WTC11 (cell line): Measurements from ENCODE around the gene TATDN3.

ENCODE experiments used
- ATF3 ChIP-seq: sonication (generic); formaldehyde crosslinking; conservative IDR thresholded peaks from 2 replicates; pipeline ENCODE4 v1.8.1; 2022; ENCODE audit warnings: mild to moderate bottlenecking, missing genetic modification reagents
- CTCF ChIP-seq: fragments of 200-600 bp; IDR thresholded peaks from 2 replicates; pipeline ENCODE4 v1.8.0; 2022; ENCODE audit warnings: antibody characterized with exemption
- E2F4 ChIP-seq: sonication (generic); formaldehyde crosslinking; IDR thresholded peaks from 2 replicates; pipeline ENCODE4 v1.8.1; 2022; ENCODE audit warnings: low read depth, mild to moderate bottlenecking, moderate library complexity, missing genetic modification reagents, borderline replicate concordance
- E2F5 ChIP-seq: sonication (generic); formaldehyde crosslinking; IDR thresholded peaks from 2 replicates; pipeline ENCODE4 v1.8.1; 2022; ENCODE audit warnings: mild to moderate bottlenecking, moderate library complexity, missing genetic modification reagents
- FOXP4 ChIP-seq: sonication (generic); formaldehyde crosslinking; IDR thresholded peaks from 2 replicates; pipeline ENCODE4 v1.8.0; 2022; ENCODE audit warnings: mild to moderate bottlenecking, missing genetic modification reagents
- IRF2 ChIP-seq: sonication (generic); formaldehyde crosslinking; IDR thresholded peaks from 2 replicates; pipeline ENCODE4 v1.8.0; 2022; ENCODE audit warnings: low read depth, missing genetic modification reagents, borderline replicate concordance
- MAX ChIP-seq: sonication (generic); formaldehyde crosslinking; IDR thresholded peaks from 2 replicates; pipeline ENCODE4 v1.8.0; 2022; ENCODE audit warnings: mild to moderate bottlenecking, missing genetic modification reagents
- MYBL2 ChIP-seq: sonication (generic); formaldehyde crosslinking; IDR thresholded peaks from 2 replicates; pipeline ENCODE4 v1.8.1; 2023; ENCODE audit warnings: mild to moderate bottlenecking, moderate library complexity, missing genetic modification reagents
- NR2C2 ChIP-seq: sonication (generic); formaldehyde crosslinking; IDR thresholded peaks from 2 replicates; pipeline ENCODE4 v1.8.0; 2022; ENCODE audit warnings: mild to moderate bottlenecking, missing genetic modification reagents
- PRRX2 ChIP-seq: fragments of 250-450 bp; sonication (Bioruptor Pico); IDR thresholded peaks from 2 replicates; pipeline ENCODE4 v1.8.0; 2021; ENCODE audit warnings: mild to moderate bottlenecking
- ZBTB43 ChIP-seq: sonication (generic); formaldehyde crosslinking; IDR thresholded peaks from 2 replicates; pipeline ENCODE4 v1.8.1; 2023; ENCODE audit warnings: mild to moderate bottlenecking, missing genetic modification reagents

GRCh38 chr1:212752252-212752933, 39.3 kb upstream of the TATDN3 start:
- no peak for TF ChIP-seq E2F5
- TF ChIP-seq CTCF = no peak
- TF ChIP-seq MYBL2 (CRISPR knock-in tag) = no peak
- no peak for TF ChIP-seq ZBTB43 (CRISPR knock-in tag)
- no peak for TF ChIP-seq MAX
- TF ChIP-seq IRF2 (CRISPR knock-in tag) = no peak
- no peak for TF ChIP-seq NR2C2
- no peak for TF ChIP-seq ATF3
- TF ChIP-seq FOXP4 (CRISPR knock-in tag) = no peak
- no peak for TF ChIP-seq E2F4 (CRISPR knock-in tag)
- no peak for TF ChIP-seq PRRX2
